Keratinocyte (primary cell): Measurements from ENCODE around the gene USP13. TPM values are rescaled to one million over a fixed set of nuclear protein-coding genes. Genes with fewer than 3 reads are reported as not detected.

Source experiments
- DNase-seq: peaks from one replicate; pipeline ENCODE4 v3.0.0-alpha.2; 2011; ENCODE audit warnings: low read depth, missing footprints, low spot score
- FAIRE-seq: peaks from 2 replicates; lab custom pipeline; 2011; peaks lifted over from hg19 to GRCh38; lab: Jason Lieb, UNC
- H2AFZ ChIP-seq: 2 replicates; pipeline ENCODE4 v1.6.0; 2012; ENCODE audit warnings: low read length, control low read depth, inconsistent platforms; ENCODE audit not compliant: control insufficient read depth
- H3K27ac ChIP-seq: 2 replicates; pipeline ENCODE4 v1.5.1; 2011; ENCODE audit warnings: low read length; ENCODE audit not compliant: control insufficient read depth, insufficient read depth
- H3K27me3 ChIP-seq: 3 replicates; pipeline ENCODE4 v1.6.0; 2011; ENCODE audit warnings: low read length; ENCODE audit not compliant: control insufficient read depth, insufficient read depth; ENCODE audit errors: extremely low read depth
- H3K36me3 ChIP-seq, 2 experiments: 2 replicates in 1 of 2; 3 replicates in 1 of 2; pipeline ENCODE4 v1.5.1; 2011; ENCODE audit warnings: low read length in 2 of 2, mild to moderate bottlenecking in 1 of 2; ENCODE audit not compliant: control insufficient read depth in 2 of 2, insufficient read depth in 2 of 2; ENCODE audit errors: extremely low read depth in 1 of 2
- H3K4me1 ChIP-seq: 3 replicates; pipeline ENCODE4 v1.5.1; 2011; ENCODE audit warnings: low read length; ENCODE audit not compliant: control insufficient read depth, insufficient read depth; ENCODE audit errors: extremely low read depth
- H3K4me2 ChIP-seq: 3 replicates; pipeline ENCODE4 v1.6.0; 2011; ENCODE audit warnings: low read depth, low read length; ENCODE audit not compliant: control insufficient read depth, insufficient read depth; ENCODE audit errors: extremely low read depth
- H3K4me3 ChIP-seq, 3 experiments: fragments of 200-600 bp in 1 of 3; sonication (generic) in 1 of 3; 2 replicates in 2 of 3; 3 replicates in 1 of 3; pipeline ENCODE4 v1.5.1; 2011 to 2016; ENCODE audit warnings: low read length in 3 of 3, mild to moderate bottlenecking in 3 of 3, control low read depth in 2 of 3, inconsistent platforms in 1 of 3, low read depth in 1 of 3, mixed read lengths in 1 of 3, mixed run types in 1 of 3, moderate library complexity in 1 of 3; ENCODE audit not compliant: control insufficient read depth in 2 of 3, insufficient read depth in 2 of 3; ENCODE audit errors: extremely low read depth in 1 of 3
- H3K79me2 ChIP-seq: 2 replicates; pipeline ENCODE4 v1.6.0; 2012; ENCODE audit warnings: low read length; ENCODE audit not compliant: control insufficient read depth, insufficient read depth
- H3K9ac ChIP-seq: 3 replicates; pipeline ENCODE4 v1.6.0; 2011; ENCODE audit warnings: low read length; ENCODE audit not compliant: control insufficient read depth, insufficient read depth; ENCODE audit errors: extremely low read depth
- H3K9me1 ChIP-seq: 3 replicates; pipeline ENCODE4 v1.6.0; 2011; ENCODE audit warnings: low read length; ENCODE audit not compliant: control insufficient read depth, insufficient read depth; ENCODE audit errors: extremely low read depth
- H3K9me3 ChIP-seq: 2 replicates; pipeline ENCODE4 v1.5.1; 2012; ENCODE audit warnings: low read depth, low read length; ENCODE audit not compliant: control insufficient read depth
- H4K20me1 ChIP-seq: 3 replicates; pipeline ENCODE4 v1.6.0; 2011; ENCODE audit warnings: low read length; ENCODE audit not compliant: control insufficient read depth, insufficient read depth; ENCODE audit errors: extremely low read depth
- EZH2 ChIP-seq: IDR thresholded peaks from one replicate; pipeline ENCODE4 v1.6.1; 2012; ENCODE audit warnings: inconsistent platforms, mild to moderate bottlenecking, low read length, moderate library complexity
- dilution Hi-C: fragments of 300-500 bp; cut with MboI; formaldehyde crosslinking; loops from one replicate; pipeline ENCODE4 v1.7.0; 2020; ENCODE audit warnings: low sequenced_read_pairs; ENCODE audit not compliant: extremely low pct_ligation_motif_present
- polyA minus RNA-seq, 3 experiments: library from RNA; depleted of rRNA, polyadenylated mRNA; stranded (reverse); fragments of >200 nt; gene quantifications; 1 replicate in 1 of 3; 2 replicates in 1 of 3; 3 replicates in 1 of 3; pipeline ENCODE4 v1.2.3, GENCODE V29; 2011
- polyA plus RNA-seq, 5 experiments: library from polyadenylated mRNA; depleted of rRNA in 3 of 5; stranded (reverse) in 3 of 5; stranded (forward) in 1 of 5; unstranded in 1 of 5; fragments of >200 nt; gene quantifications; 1 replicate in 1 of 5; 2 replicates in 3 of 5; 3 replicates in 1 of 5; pipeline versions ENCODE4 v1.2.1 to v1.2.3, GENCODE V29; 2011 to 2012; ENCODE audit warnings: missing spikeins in 2 of 5, low read depth in 1 of 5, low replicate concordance in 1 of 5
- TF ChIP-seq, protein P1 (sequence below), 3 experiments: IDR thresholded peaks in 1 of 3; conservative IDR thresholded peaks in 1 of 3; optimal IDR thresholded peaks in 1 of 3; 2 replicates in 2 of 3; 3 replicates in 1 of 3; pipeline versions ENCODE3 to v1.5.1; 2011; ENCODE audit warnings: low read length in 3 of 3, mild to moderate bottlenecking in 3 of 3, moderate library complexity in 2 of 3, control low read depth in 1 of 3, inconsistent platforms in 1 of 3; ENCODE audit not compliant: insufficient read depth in 2 of 3; ENCODE audit errors: extremely low read depth in 1 of 3

Gene USP13, protein sequence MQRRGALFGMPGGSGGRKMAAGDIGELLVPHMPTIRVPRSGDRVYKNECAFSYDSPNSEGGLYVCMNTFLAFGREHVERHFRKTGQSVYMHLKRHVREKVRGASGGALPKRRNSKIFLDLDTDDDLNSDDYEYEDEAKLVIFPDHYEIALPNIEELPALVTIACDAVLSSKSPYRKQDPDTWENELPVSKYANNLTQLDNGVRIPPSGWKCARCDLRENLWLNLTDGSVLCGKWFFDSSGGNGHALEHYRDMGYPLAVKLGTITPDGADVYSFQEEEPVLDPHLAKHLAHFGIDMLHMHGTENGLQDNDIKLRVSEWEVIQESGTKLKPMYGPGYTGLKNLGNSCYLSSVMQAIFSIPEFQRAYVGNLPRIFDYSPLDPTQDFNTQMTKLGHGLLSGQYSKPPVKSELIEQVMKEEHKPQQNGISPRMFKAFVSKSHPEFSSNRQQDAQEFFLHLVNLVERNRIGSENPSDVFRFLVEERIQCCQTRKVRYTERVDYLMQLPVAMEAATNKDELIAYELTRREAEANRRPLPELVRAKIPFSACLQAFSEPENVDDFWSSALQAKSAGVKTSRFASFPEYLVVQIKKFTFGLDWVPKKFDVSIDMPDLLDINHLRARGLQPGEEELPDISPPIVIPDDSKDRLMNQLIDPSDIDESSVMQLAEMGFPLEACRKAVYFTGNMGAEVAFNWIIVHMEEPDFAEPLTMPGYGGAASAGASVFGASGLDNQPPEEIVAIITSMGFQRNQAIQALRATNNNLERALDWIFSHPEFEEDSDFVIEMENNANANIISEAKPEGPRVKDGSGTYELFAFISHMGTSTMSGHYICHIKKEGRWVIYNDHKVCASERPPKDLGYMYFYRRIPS
- polyA plus RNA-seq: 2.1 to 3.4 TPM (median 3.3 TPM) in 3 replicates
- polyA plus RNA-seq (2011; ENCODE audit: low read depth): 2.2 TPM
- polyA plus RNA-seq (2011; cell fraction: cytosol; rRNA removed): 2.9 and 3.6 TPM in 2 replicates
- polyA plus RNA-seq (2011; cell fraction: nucleus; rRNA removed): 3.2 and 4.3 TPM in 2 replicates
- polyA plus RNA-seq (2012; ENCODE audit: low replicate concordance): 0.79 and 2.8 TPM in 2 replicates
- 4.7 to 5.6 TPM (median 5.4 TPM) in 3 replicates for polyA minus RNA-seq
- polyA minus RNA-seq (2011; cell fraction: cytosol; rRNA and poly(A)+ RNA removed): 5.2 TPM
- polyA minus RNA-seq (2011; cell fraction: nucleus; rRNA and poly(A)+ RNA removed): 2.1 and 8.9 TPM in 2 replicates

DNA sequence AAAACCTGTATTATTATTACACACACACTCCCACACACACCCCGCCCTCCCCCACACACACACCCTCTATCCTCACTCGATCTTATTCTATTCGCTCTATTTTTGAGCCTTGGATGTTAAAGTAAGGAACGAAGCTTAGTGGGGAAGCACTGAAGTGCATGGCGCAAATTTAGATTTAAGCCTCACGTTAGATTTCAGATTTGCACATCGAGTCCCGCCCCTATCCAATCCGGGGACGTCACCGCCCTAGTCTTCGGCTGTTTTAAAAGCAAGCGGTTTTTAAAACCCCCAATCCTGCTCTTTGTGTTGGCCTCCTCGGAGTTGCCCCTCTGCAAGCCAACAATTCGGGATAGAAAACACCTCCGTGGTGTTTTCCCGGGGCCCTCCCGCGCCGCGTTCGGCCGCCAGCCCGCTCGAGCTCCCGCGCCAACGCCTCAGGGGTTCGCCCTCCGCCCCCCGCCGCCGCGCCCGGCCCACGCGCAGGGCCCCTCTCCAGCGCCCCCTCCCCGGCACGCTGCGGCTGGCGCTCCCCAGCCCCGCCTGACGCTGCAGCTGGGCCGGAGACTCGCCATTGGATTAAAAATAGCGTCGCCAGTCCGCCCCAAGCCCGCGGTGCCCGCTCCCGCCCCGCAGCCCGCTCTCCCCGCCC, at the start of gene USP13:
USP13 (plus strand) TSS at position 594 of the 649 bp plus-strand sequence. CDS start 186 bp downstream, outside the sequence.
- TF ChIP-seq, protein P1, sequence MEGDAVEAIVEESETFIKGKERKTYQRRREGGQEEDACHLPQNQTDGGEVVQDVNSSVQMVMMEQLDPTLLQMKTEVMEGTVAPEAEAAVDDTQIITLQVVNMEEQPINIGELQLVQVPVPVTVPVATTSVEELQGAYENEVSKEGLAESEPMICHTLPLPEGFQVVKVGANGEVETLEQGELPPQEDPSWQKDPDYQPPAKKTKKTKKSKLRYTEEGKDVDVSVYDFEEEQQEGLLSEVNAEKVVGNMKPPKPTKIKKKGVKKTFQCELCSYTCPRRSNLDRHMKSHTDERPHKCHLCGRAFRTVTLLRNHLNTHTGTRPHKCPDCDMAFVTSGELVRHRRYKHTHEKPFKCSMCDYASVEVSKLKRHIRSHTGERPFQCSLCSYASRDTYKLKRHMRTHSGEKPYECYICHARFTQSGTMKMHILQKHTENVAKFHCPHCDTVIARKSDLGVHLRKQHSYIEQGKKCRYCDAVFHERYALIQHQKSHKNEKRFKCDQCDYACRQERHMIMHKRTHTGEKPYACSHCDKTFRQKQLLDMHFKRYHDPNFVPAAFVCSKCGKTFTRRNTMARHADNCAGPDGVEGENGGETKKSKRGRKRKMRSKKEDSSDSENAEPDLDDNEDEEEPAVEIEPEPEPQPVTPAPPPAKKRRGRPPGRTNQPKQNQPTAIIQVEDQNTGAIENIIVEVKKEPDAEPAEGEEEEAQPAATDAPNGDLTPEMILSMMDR (optimal IDR thresholded peaks at IDR 0.05 in 1 of 3, IDR thresholded peaks at IDR 0.05 in 1 of 3, conservative IDR thresholded peaks at IDR 0.05 in 1 of 3; ENCODE audit: extremely low read depth in 1 of 3, insufficient read depth in 2 of 3, low read length in 3 of 3): peak in 1 of 3 experiments; percentile 19
- no peak for TF ChIP-seq EZH2
- no peaks in the 10 kb centered on the region for H3K9me3 ChIP-seq
- no peaks in the 10 kb centered on the region for H3K36me3 ChIP-seq
- H4K20me1 ChIP-seq: no peaks in the 10 kb centered on the region
- FAIRE-seq: no peak
- H3K79me2 ChIP-seq: peaks cover 14% of the 10 kb centered on the region
- H3K4me1 ChIP-seq: peaks cover 11% of the 10 kb centered on the region
- H3K9me1 ChIP-seq: no peaks in the 10 kb centered on the region
- no peak for DNase-seq
- H3K9ac ChIP-seq: peak within 1 kb of the TSS; percentile 81
- peak within 1 kb of the TSS; percentile 97 for H2AFZ ChIP-seq
- peak within 1 kb of the TSS; percentile 88 for H3K4me2 ChIP-seq
- dilution Hi-C loops: no loop called here
- H3K27ac ChIP-seq: peak within 1 kb of the TSS; percentile 64
- no peaks in the 10 kb centered on the region for H3K27me3 ChIP-seq
- H3K4me3 ChIP-seq: peak within 1 kb of the TSS; percentile 80 to 90 (median 83)

DNA sequence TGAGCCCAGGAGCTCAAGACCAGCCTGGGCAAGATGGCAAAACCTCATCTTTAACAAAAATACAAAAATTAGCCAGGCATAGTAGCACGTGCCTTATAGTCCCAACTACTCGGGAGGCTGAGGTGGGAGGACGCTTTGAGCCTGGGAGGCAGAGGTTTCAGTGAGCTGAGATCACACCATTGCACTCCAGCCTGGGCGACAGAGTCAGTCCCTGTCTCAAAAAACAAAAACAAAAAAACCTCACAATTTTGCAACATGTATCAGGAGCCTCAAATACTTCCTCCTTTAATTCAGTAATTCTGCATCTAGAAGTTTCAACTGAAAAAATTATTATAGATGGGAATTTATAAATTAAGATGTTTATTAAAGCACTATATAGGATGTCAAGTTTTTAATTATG, 49.5 kb upstream of the USP13 start:
- peak overlapping the region; percentile 86 to 98 (median 96) for H3K4me3 ChIP-seq
- peak overlapping the region; percentile 97 for H3K27ac ChIP-seq
- H3K36me3 ChIP-seq: peaks cover 7 to 27% of the 10 kb centered on the region in 2 experiments
- peak overlapping the region; percentile 74 for H3K4me2 ChIP-seq
- dilution Hi-C loops: no loop called here
- no peaks in the 10 kb centered on the region for H4K20me1 ChIP-seq
- DNase-seq (no peak), FAIRE-seq (no peak)
- H3K9ac ChIP-seq: peak overlapping the region; percentile 93
- no peaks in the 10 kb centered on the region for H3K27me3 ChIP-seq
- no peaks in the 10 kb centered on the region for H3K9me3 ChIP-seq
- no peak overlapping the region for H2AFZ ChIP-seq
- no peaks in the 10 kb centered on the region for H3K9me1 ChIP-seq
- H3K79me2 ChIP-seq: peaks cover 65% of the 10 kb centered on the region
- no peak for TF ChIP-seq EZH2
- TF ChIP-seq, protein P1 (optimal IDR thresholded peaks at IDR 0.05 in 1 of 3, IDR thresholded peaks at IDR 0.05 in 1 of 3, conservative IDR thresholded peaks at IDR 0.05 in 1 of 3; ENCODE audit: extremely low read depth in 1 of 3, insufficient read depth in 2 of 3, low read length in 3 of 3): no peak
- H3K4me1 ChIP-seq: peaks cover 3% of the 10 kb centered on the region
